Measurements from ENCODE around the gene ACTL8.

Gene ACTL8

GRCh38 chr1:17805869-17806684 lies 50.9 kb downstream of the ACTL8 start:
- no peak for DNase-seq

GRCh38 chr1:17808816-17809215 lies 53.7 kb downstream of the ACTL8 start:
- no peak for DNase-seq

GRCh38 chr1:17810668-17811067 lies 55.5 kb downstream of the ACTL8 start:
- no peak for DNase-seq

GRCh38 chr1:17816511-17816910 lies 61.4 kb downstream of the ACTL8 start:
- no peak for DNase-seq

GRCh38 chr1:17819129-17819802 lies 64.1 kb downstream of the ACTL8 start:
- DNase-seq = no peak

- DNase-seq = no peak
Measured at GRCh38 chr1:17820198-17820597, 65.1 kb downstream of the ACTL8 start.

- DNase-seq = no peak
Measured at GRCh38 chr1:17822741-17823426, 67.8 kb downstream of the ACTL8 start.

- DNase-seq = no peak
Measured at GRCh38 chr1:17825273-17826164, 70.4 kb downstream of the ACTL8 start.

GRCh38 chr1:17826165-17826488 lies 71.0 kb downstream of the ACTL8 start:
- no peak for DNase-seq

- no peak for DNase-seq
Measured at GRCh38 chr1:17828991-17829390, 73.9 kb downstream of the ACTL8 start.

GRCh38 chr1:17829579-17829978 lies 74.4 kb downstream of the ACTL8 start:
- DNase-seq = no peak

GRCh38 chr1:17831597-17831996 lies 76.5 kb downstream of the ACTL8 start:
- DNase-seq = no peak

GRCh38 chr1:17833661-17834501 lies 78.7 kb downstream of the ACTL8 start:
- DNase-seq = no peak

GRCh38 chr1:17834561-17835100 lies 79.5 kb downstream of the ACTL8 start:
- DNase-seq = no peak

- DNase-seq = no peak
Measured at GRCh38 chr1:17837233-17838030, 82.3 kb downstream of the ACTL8 start.

GRCh38 chr1:17839641-17840196 lies 84.6 kb downstream of the ACTL8 start:
- no peak for DNase-seq

- DNase-seq = no peak
Measured at GRCh38 chr1:17841944-17842343, 86.8 kb downstream of the ACTL8 start.

- DNase-seq = no peak
Measured at GRCh38 chr1:17842686-17843085, 87.6 kb downstream of the ACTL8 start.

- no peak for DNase-seq
Measured at GRCh38 chr1:17844185-17844826, 89.2 kb downstream of the ACTL8 start.

- DNase-seq = no peak
Measured at GRCh38 chr1:17845583-17845982, 90.5 kb downstream of the ACTL8 start.
